HepG2 (cell line): Measurements from ENCODE around the gene WNT5B. TPM values are rescaled to one million over a fixed set of nuclear protein-coding genes. Genes with fewer than 3 reads are reported as not detected.

ENCODE experiments used
- ARNT ChIP-seq: fragments of 450-650 bp; IDR thresholded peaks from 2 replicates; pipeline ENCODE4 v1.6.1; 2017
- BORCS8-MEF2B ChIP-seq: sonication (generic); formaldehyde crosslinking; IDR thresholded peaks from 2 replicates; pipeline ENCODE4 v1.8.0; 2022; ENCODE audit warnings: mild to moderate bottlenecking, missing genetic modification reagents
- CCDC6 ChIP-seq: sonication (generic); formaldehyde crosslinking; IDR thresholded peaks from 2 replicates; pipeline ENCODE4 v1.8.1; 2022; ENCODE audit warnings: mild to moderate bottlenecking, missing genetic modification reagents, moderate library complexity
- GTF3A ChIP-seq: sonication (generic); formaldehyde crosslinking; conservative IDR thresholded peaks from 2 replicates; pipeline ENCODE4 v1.4.0; 2020; ENCODE audit warnings: mild to moderate bottlenecking, missing genetic modification reagents
- KLF11 ChIP-seq: IDR thresholded peaks from 2 replicates; pipeline ENCODE4 v1.6.1; 2016; ENCODE audit warnings: missing compliant biosample characterization
- MXD1 ChIP-seq: sonication (generic); formaldehyde crosslinking; IDR thresholded peaks from 2 replicates; pipeline ENCODE4 v1.4.0; 2020; ENCODE audit warnings: mild to moderate bottlenecking, missing genetic modification reagents
- NBN ChIP-seq: fragments of 450-650 bp; conservative IDR thresholded peaks from 2 replicates; pipeline ENCODE4 v1.6.1; 2017
- PRDM4 ChIP-seq: sonication (generic); formaldehyde crosslinking; IDR thresholded peaks from 2 replicates; pipeline ENCODE4 v1.9.0; 2021; ENCODE audit warnings: missing genetic modification reagents, borderline replicate concordance
- REST ChIP-seq, 2 experiments: IDR thresholded peaks; 2 replicates each; pipeline ENCODE4 v1.6.1; 2011 to 2012; ENCODE audit warnings: low read length in 2 of 2, borderline replicate concordance in 1 of 2, low read depth in 1 of 2, mild to moderate bottlenecking in 1 of 2, moderate library complexity in 1 of 2
- SALL1 ChIP-seq: sonication (generic); formaldehyde crosslinking; IDR thresholded peaks from 2 replicates; pipeline ENCODE4 v1.8.0; 2022; ENCODE audit warnings: mild to moderate bottlenecking, missing genetic modification reagents
- TIGD3 ChIP-seq: sonication (generic); formaldehyde crosslinking; IDR thresholded peaks from 2 replicates; pipeline ENCODE4 v1.5.1; 2020; ENCODE audit warnings: mild to moderate bottlenecking, missing genetic modification reagents, borderline replicate concordance
- TMF1 ChIP-seq: sonication (generic); formaldehyde crosslinking; IDR thresholded peaks from 2 replicates; pipeline ENCODE4 v1.8.1; 2022; ENCODE audit warnings: low read depth, missing genetic modification reagents
- ZBTB49 ChIP-seq: sonication (generic); formaldehyde crosslinking; IDR thresholded peaks from 2 replicates; pipeline ENCODE4 v1.4.0; 2020; ENCODE audit warnings: missing genetic modification reagents, borderline replicate concordance
- ZFAT ChIP-seq: sonication (generic); formaldehyde crosslinking; conservative IDR thresholded peaks from 2 replicates; pipeline ENCODE4 v1.8.1; 2023; ENCODE audit warnings: missing genetic modification reagents, inconsistent platforms
- ZFP36 ChIP-seq: fragments of 150-350 bp; IDR thresholded peaks from 2 replicates; pipeline ENCODE4 v1.6.1; 2018; ENCODE audit warnings: borderline replicate concordance, low read length, low read depth; ENCODE audit not compliant: partially characterized antibody
- ZFX ChIP-seq: sonication (generic); formaldehyde crosslinking; IDR thresholded peaks from 2 replicates; pipeline ENCODE4 v1.4.0; 2020; ENCODE audit warnings: mild to moderate bottlenecking, low read depth, missing genetic modification reagents, moderate library complexity
- ZNF607 ChIP-seq: sonication (generic); formaldehyde crosslinking; IDR thresholded peaks from 2 replicates; pipeline ENCODE4 v1.5.1; 2020; ENCODE audit warnings: missing genetic modification reagents, mild to moderate bottlenecking, borderline replicate concordance
- polyA plus RNA-seq, 8 experiments: library from polyadenylated mRNA; depleted of rRNA in 3 of 8; stranded (reverse) in 7 of 8; unstranded in 1 of 8; fragments of >200 nt; fragmentation: Illumina TruSeq in 4 of 8; extraction: Trizol in 4 of 8; gene quantifications; 2 replicates each; pipeline versions ENCODE4 v1.2.1 to v1.2.3, GENCODE V29; 2011 to 2016; ENCODE audit warnings: low read depth in 4 of 8, missing spikeins in 1 of 8, mixed read lengths in 1 of 8; ENCODE audit not compliant: insufficient read depth in 1 of 8
- total RNA-seq, 5 experiments: library from RNA; depleted of rRNA; stranded (reverse); fragments of >200 nt; fragmentation: Illumina TruSeq; extraction: Trizol; gene quantifications; 2 replicates each; pipeline ENCODE4 v1.2.3, GENCODE V29; 2016; ENCODE audit warnings: low read depth in 1 of 5

The WNT5B gene
- total and polyA plus RNA-seq, 2 of the 13 experiments (the other 11 are each of a cell fraction or from before 2014, with no cell fraction given): 0.04 TPM; not detected in 1

- TF ChIP-seq REST (IDR thresholded peaks at IDR 0.05; ENCODE audit: borderline replicate concordance in 1 of 2, low read depth in 1 of 2, low read length in 2 of 2) (no peak), ZFAT (no peak), SALL1 (CRISPR knock-in tag) (peak; percentile 36; the same call in 1 of the 2 replicates), GTF3A (CRISPR knock-in tag) (no peak), ZFX (CRISPR knock-in tag) (peak; percentile 83), TMF1 (CRISPR knock-in tag) (peak; percentile 73; the same call in 1 of the 2 replicates), BORCS8-MEF2B (CRISPR knock-in tag) (peak; percentile 80; the same call in 1 of the 2 replicates), TIGD3 (CRISPR knock-in tag) (0 out of 2 replicates have a peak, but pooled peaks have one; percentile 44), ZNF607 (peak; percentile 64; the same call in 1 of the 2 replicates), ZFP36 (no peak), PRDM4 (CRISPR knock-in tag) (no peak), KLF11 (CRISPR knock-in tag) (0 out of 2 replicates have a peak, but pooled peaks have one; percentile 36), NBN (no peak), ARNT (no peak), ZBTB49 (no peak), MXD1 (CRISPR knock-in tag) (peak; percentile 56; the same call in 1 of the 2 replicates), CCDC6 (CRISPR knock-in tag) (0 out of 2 replicates have a peak, but pooled peaks have one; percentile 10)
These were observed 35.6 kb upstream of the WNT5B start (continued) for GRCh38 chr12:1593174-1594005.
